Left ventricle myocardium inferior (tissue), 1 donor: ENCODE data around the gene MAGEF1. TPM values are rescaled to one million over a fixed set of nuclear protein-coding genes. Genes with fewer than 3 reads are reported as not detected.
A peak's percentile ranks its signal among the peaks of the same experiment; 100 is the strongest.

Source experiments
- DNase-seq: peaks from one replicate; pipeline ENCODE4 v3.0.0-alpha.2; 2020
- H3K27ac ChIP-seq: fragments of 200-600 bp; replicated peaks from 2 replicates; pipeline ENCODE4 v1.8.0; 2021
- H3K27me3 ChIP-seq: fragments of 200-600 bp; 2 replicates; pipeline ENCODE4 v1.8.0; 2021; ENCODE audit warnings: low read depth
- H3K36me3 ChIP-seq: fragments of 200-600 bp; 2 replicates; pipeline ENCODE4 v1.8.0; 2021
- H3K4me1 ChIP-seq: fragments of 200-600 bp; 2 replicates; pipeline ENCODE4 v1.8.0; 2021
- H3K4me3 ChIP-seq: fragments of 200-600 bp; 2 replicates; pipeline ENCODE4 v1.8.0; 2021; ENCODE audit warnings: mild to moderate bottlenecking, moderate library complexity
- H3K9me3 ChIP-seq: fragments of 200-600 bp; replicated peaks from 2 replicates; pipeline ENCODE4 v1.8.0; 2021
- intact Hi-C: fragments of 100-400 bp; cut with micrococcal nuclease; formaldehyde crosslinking; loops from one replicate; pipeline ENCODE4 v1.11.0; 2022
- long read RNA-seq: library from polyadenylated mRNA; unstranded; transcript quantifications from one replicate; pipeline ENCODE4 v2.0.0, GENCODE V29; 2021
- total RNA-seq: library from RNA; stranded (reverse); fragmentation: NEBNext Ultra II Directional; extraction: Animal tissue kit (Norgen Biotek cat#: 25700); gene quantifications from one replicate; pipeline ENCODE4 v1.2.1, GENCODE V29; 2021
- TF ChIP-seq, protein P1 (sequence below): fragments of 200-600 bp; IDR thresholded peaks from 2 replicates; pipeline ENCODE4 v1.8.0; 2021; ENCODE audit warnings: antibody characterized with exemption, mild to moderate bottlenecking, borderline replicate concordance
- donor health status: DM: no; HTN: yes; CAD: no; lungs with severe emphysema.

MAGEF1 gene, protein sequence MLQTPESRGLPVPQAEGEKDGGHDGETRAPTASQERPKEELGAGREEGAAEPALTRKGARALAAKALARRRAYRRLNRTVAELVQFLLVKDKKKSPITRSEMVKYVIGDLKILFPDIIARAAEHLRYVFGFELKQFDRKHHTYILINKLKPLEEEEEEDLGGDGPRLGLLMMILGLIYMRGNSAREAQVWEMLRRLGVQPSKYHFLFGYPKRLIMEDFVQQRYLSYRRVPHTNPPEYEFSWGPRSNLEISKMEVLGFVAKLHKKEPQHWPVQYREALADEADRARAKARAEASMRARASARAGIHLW
- total RNA-seq: 35.7 TPM
- long read RNA-seq, transcript MAGEF1-201 (1 exons, 1,636 nt): major isoform, 71 of 71 reads
- long read RNA-seq, partial matches to known transcripts: 0 of 71 reads
- long read RNA-seq, other reads (novel, unspliced or antisense): 0 of 71 reads

DNA sequence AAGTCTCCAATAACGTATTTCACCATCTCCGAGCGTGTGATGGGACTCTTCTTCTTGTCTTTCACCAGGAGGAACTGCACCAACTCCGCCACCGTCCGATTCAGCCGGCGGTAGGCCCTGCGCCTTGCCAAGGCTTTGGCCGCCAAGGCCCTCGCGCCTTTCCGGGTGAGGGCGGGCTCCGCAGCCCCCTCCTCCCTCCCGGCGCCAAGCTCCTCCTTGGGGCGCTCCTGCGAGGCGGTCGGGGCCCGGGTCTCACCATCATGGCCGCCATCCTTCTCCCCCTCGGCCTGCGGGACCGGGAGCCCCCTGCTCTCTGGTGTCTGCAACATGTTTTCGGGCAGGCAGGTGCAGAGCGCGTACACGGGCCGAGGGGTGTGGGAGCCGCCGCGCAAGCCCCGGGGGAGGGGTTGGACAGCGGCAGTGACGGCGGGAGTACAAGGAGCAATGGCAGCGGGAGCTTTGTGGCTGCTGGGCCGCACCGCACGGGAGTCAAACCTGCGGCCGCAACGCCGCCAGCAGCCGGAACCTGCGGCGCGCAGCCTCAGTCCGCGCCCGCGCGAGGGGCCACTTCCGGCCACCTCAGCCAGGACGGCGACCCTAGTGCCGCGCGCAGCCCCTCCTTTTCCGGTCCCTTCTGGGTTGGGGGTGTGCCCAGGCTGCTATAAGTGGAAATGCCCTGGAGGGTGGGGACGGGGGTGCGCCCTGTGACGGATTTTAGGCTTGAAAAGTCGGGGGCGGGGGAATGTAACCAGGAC lies at the start of gene MAGEF1:
Gene MAGEF1 (minus strand): TSS at position 572 of the 755 bp plus-strand sequence. CDS start 243 bp downstream, at position 329.
- peak; percentile 84 for DNase-seq
- TF ChIP-seq, protein P1, sequence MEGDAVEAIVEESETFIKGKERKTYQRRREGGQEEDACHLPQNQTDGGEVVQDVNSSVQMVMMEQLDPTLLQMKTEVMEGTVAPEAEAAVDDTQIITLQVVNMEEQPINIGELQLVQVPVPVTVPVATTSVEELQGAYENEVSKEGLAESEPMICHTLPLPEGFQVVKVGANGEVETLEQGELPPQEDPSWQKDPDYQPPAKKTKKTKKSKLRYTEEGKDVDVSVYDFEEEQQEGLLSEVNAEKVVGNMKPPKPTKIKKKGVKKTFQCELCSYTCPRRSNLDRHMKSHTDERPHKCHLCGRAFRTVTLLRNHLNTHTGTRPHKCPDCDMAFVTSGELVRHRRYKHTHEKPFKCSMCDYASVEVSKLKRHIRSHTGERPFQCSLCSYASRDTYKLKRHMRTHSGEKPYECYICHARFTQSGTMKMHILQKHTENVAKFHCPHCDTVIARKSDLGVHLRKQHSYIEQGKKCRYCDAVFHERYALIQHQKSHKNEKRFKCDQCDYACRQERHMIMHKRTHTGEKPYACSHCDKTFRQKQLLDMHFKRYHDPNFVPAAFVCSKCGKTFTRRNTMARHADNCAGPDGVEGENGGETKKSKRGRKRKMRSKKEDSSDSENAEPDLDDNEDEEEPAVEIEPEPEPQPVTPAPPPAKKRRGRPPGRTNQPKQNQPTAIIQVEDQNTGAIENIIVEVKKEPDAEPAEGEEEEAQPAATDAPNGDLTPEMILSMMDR: peak; percentile 18
- H3K27ac ChIP-seq: peak within 1 kb of the TSS; percentile 92
- H3K4me1 ChIP-seq: peaks cover 48% of the 10 kb centered on the region
- no peaks in the 10 kb centered on the region for H3K9me3 ChIP-seq
- intact Hi-C loops: no loop called here
- no peaks in the 10 kb centered on the region for H3K27me3 ChIP-seq
- H3K4me3 ChIP-seq: peak within 1 kb of the TSS; percentile 77
- no peaks in the 10 kb centered on the region for H3K36me3 ChIP-seq

DNA sequence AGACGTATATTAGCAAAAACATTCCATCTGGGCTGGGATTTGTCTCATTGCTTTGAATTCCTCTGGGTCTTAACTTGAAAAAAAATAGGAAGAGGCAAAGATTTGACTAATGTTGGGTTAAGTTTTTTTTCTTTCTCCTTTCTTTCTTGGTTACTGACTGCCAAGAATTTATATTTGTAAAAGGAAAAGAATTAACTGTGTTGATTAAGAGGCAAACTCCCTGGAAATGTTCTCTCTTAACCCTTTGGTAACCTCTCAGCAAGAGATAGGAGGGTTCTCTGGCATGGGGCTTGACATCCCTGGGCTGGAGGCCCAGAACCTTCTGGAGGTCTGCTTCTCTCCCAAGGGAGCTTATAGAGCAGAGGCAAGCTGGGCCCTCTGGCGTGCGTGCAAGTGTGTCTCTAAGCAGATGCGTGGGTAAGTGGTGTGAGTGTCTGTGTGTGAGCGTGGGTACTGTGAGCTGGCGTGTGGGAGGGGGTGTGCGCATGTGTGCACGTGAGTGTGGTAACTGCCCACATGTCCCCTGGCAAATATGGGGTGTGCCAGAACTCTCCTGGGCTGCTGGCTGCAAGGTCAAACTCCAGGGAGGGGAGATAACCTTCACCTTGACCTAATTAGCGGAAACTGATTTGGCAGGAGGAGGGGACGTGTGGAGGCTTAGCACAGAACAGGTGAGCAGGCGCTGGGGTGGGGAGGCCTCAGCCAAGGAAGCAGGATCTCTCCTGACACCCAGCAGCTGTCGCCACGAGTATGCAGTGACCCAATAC lies 49.4 kb upstream of the MAGEF1 start:
- Histone ChIP-seq H3K4me3 (no peak overlapping the region), H3K27ac (no peak overlapping the region), H3K4me1 (peaks cover 34% of the 10 kb centered on the region), H3K27me3 (no peaks in the 10 kb centered on the region), H3K36me3 (no peaks in the 10 kb centered on the region), H3K9me3 (no peaks in the 10 kb centered on the region)
- intact Hi-C loops: no loop called here
- peak; percentile 34 for DNase-seq
- TF ChIP-seq, protein P1: no peak

DNA sequence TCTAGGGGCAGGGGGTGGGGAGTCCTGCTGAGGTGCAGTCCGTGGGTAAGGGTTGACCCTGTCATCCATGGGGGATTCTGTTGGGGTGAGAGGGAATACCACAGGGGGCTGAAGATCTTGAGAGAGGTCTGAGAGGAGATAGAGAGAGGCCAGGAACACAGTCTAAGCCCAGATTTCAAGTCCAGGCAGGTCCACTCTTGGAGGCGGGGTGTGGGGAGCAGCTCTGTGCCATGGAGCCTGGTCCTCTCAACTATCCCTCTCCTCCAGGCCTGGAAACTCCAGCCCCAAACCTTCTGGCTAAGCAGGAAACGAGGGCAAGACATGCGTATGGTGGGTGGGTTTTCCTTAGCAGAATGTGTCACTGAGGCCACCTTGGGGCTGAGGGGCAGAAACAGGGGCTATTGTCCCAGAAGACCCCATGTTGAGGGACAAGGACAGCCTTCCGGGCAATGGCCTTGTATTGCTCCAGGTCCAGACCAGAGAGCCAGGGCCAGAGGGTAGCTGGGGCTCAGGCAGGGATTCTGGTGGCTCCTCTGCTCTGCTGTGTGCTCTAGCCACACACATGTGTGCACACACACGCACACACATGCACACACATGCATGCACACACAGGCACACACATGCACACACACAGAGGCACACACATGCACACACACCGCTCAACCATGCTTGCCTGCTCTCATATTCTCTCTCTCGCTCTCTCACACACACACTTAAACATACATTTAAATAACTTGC lies 48.6 kb upstream of the MAGEF1 start:
- TF ChIP-seq, protein P1: no peak

DNA sequence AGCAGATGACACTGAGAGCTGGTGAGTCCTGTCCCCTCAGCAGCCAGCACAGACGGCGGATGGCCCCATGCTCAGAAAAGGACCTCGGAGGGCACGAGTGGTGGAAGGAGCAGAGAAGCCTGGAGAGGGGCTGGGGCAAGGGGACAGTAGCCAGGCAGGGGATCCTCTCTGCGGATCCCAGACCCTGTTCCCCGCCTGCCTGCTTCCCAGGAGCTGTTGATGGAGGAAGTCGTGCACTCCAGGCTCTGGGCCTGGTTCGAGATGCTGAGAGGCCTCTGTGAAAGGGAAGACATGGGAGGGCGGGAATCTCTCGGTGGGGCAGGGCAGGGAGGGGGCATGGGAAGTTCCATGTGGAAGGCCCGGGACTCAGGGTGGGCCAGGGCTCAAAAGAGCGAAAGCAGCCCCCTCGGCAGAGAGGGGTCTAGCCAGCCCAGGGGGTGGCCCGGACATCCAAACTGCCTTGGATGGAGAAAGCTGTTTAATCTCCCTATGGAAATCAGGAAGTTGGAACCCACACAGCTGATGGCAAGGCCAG lies 47.9 kb upstream of the MAGEF1 start:
- Histone ChIP-seq H3K27ac (no peak overlapping the region), H3K4me1 (peaks cover 38% of the 10 kb centered on the region), H3K36me3 (no peaks in the 10 kb centered on the region), H3K27me3 (no peaks in the 10 kb centered on the region), H3K9me3 (no peaks in the 10 kb centered on the region), H3K4me3 (no peak overlapping the region)
- TF ChIP-seq, protein P1: no peak
- no peak for DNase-seq
- intact Hi-C loops: no loop called here

More for the DNA sequence above, 48.6 kb upstream of the MAGEF1 start:
- intact Hi-C loops: no loop called here
- Histone ChIP-seq H3K36me3 (no peaks in the 10 kb centered on the region), H3K9me3 (no peaks in the 10 kb centered on the region), H3K4me3 (no peak overlapping the region), H3K27me3 (no peaks in the 10 kb centered on the region), H3K4me1 (peaks cover 38% of the 10 kb centered on the region), H3K27ac (no peak overlapping the region)
- DNase-seq: no peak
